ENCODE data around the gene TRAM2. TPM values are rescaled to one million over a fixed set of nuclear protein-coding genes. Genes with fewer than 3 reads are reported as not detected.

TRAM2 gene
- total and polyA plus RNA-seq, 2 donors (not counting 3 experiments of a cell fraction or from before 2014, with no cell fraction given): 85.7 to 98.6 TPM

DNA sequence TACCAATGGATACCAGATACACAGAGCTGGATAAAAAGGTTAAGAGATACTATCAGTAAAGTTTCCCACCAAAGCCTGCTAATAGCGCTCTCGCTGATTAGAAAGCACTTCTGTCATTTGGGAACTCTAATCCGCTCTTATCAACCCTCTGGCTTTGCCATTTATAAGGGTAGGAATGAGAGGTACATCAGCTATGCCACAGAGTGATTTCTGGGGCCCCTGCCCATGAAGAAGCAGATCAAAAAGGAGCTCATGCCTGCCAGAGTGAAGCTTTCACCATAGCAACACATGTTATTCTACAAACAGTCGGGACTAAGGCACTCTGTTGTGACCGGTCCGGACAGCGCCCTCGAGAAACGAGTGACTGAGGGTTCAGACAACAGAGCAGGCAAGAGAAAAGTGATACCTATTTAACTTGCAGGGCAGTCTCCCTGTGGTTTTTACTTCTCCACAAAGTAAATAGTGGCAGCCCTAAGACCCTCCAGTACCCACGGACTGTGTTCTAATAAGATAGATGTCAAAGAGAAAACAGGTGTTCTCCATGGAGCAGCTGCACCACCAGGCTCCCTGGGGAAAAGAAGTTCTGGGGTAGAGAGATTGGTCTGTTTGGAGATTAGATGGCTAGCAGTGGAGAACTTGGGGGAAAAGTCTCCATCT lies 5.6 kb downstream of the TRAM2 start:
- dilution Hi-C loops (cut with MboI; ENCODE audit: extremely low pct_ligation_motif_present, low sequenced_read_pairs) (no loop called here), intact Hi-C loops (cut with micrococcal nuclease) (loop anchor here (10.0 kb wide), 1 partner anchor 286 kb away; the partner anchor contains the start of gene MCM3)
- Histone ChIP-seq H3K9me3 (replicated peaks; ENCODE audit: control insufficient read depth, insufficient read depth, low read length) (no peaks in the 10 kb centered on the region), H3K4me3 (replicated peaks in 1 of 3; ENCODE audit: insufficient read depth in 1 of 3, low read depth in 1 of 3, low read length in 3 of 3) (no peak overlapping the region), H3K9me1 (replicated peaks; ENCODE audit: control insufficient read depth, extremely low read depth, insufficient read depth, low read length) (no peaks in the 10 kb centered on the region), H2AFZ (ENCODE audit: low read depth, low read length) (no peak overlapping the region), H3K27ac (ENCODE audit: insufficient read depth, low read depth, low read length) (peak overlapping the region; percentile 29), H3K4me1 (ENCODE audit: control insufficient read depth, extremely low read depth, insufficient read depth, low read length) (peaks cover 86% of the 10 kb centered on the region), H3K4me2 (ENCODE audit: insufficient read depth, low read length) (peak overlapping the region; percentile 9), H3K9ac (replicated peaks; ENCODE audit: extremely low read depth, insufficient read depth, low read length) (peak overlapping the region; percentile 6), H3K79me2 (ENCODE audit: control insufficient read depth, insufficient read depth, low read length) (peaks cover 97% of the 10 kb centered on the region), H3K36me3 (ENCODE audit: control insufficient read depth in 2 of 2, extremely low read depth in 1 of 2, insufficient read depth in 2 of 2, low read length in 2 of 2) (no peaks in the 10 kb centered on the region), H3K27me3 (ENCODE audit: control insufficient read depth in 2 of 2, insufficient read depth in 2 of 2, low read length in 2 of 2) (no peaks in the 10 kb centered on the region), H4K20me1 (replicated peaks; ENCODE audit: control insufficient read depth, extremely low read depth, insufficient read depth, low read length) (no peaks in the 10 kb centered on the region)
- POLR2A ChIA-PET: interaction anchor here (0.7 to 1.1 kb wide), 2 partner anchors 19 to 25 kb away, joined by 3 to 5 read pairs; no protein-coding TSS in a partner anchor
- TF ChIP-seq GATA2 (IDR thresholded peaks at IDR 0.05; ENCODE audit: insufficient read depth, insufficient read length, low read depth, low read length) (no peak), JUN (IDR thresholded peaks at IDR 0.05; ENCODE audit: borderline replicate concordance, insufficient read depth, insufficient read length, low read depth) (no peak), EZH2 (IDR thresholded peaks at IDR 0.05; ENCODE audit: borderline replicate concordance, low read depth, low read length, severe bottlenecking) (no peak), POLR2AphosphoS5 (IDR thresholded peaks at IDR 0.05; ENCODE audit: insufficient read depth, low read depth, low read length) (no peak), MAX (IDR thresholded peaks at IDR 0.05; ENCODE audit: insufficient read depth, insufficient read length) (no peak), FOS (IDR thresholded peaks at IDR 0.05; ENCODE audit: borderline replicate concordance, insufficient read depth, low read length) (no peak), MYC (IDR thresholded peaks at IDR 0.05; ENCODE audit: low read depth, low read length) (no peak), POLR2A (IDR thresholded peaks at IDR 0.05; ENCODE audit: low read depth, low read length) (no peak)
- TF ChIP-seq, protein P1, sequence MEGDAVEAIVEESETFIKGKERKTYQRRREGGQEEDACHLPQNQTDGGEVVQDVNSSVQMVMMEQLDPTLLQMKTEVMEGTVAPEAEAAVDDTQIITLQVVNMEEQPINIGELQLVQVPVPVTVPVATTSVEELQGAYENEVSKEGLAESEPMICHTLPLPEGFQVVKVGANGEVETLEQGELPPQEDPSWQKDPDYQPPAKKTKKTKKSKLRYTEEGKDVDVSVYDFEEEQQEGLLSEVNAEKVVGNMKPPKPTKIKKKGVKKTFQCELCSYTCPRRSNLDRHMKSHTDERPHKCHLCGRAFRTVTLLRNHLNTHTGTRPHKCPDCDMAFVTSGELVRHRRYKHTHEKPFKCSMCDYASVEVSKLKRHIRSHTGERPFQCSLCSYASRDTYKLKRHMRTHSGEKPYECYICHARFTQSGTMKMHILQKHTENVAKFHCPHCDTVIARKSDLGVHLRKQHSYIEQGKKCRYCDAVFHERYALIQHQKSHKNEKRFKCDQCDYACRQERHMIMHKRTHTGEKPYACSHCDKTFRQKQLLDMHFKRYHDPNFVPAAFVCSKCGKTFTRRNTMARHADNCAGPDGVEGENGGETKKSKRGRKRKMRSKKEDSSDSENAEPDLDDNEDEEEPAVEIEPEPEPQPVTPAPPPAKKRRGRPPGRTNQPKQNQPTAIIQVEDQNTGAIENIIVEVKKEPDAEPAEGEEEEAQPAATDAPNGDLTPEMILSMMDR (IDR thresholded peaks at IDR 0.05; ENCODE audit: extremely low read depth in 1 of 2, insufficient read depth in 1 of 2, low read depth in 1 of 2, low read length in 2 of 2): no peak
- no TSS peak for BruUV-seq (replicated peaks)
- FAIRE-seq (peak; percentile 24), DNase-seq (ENCODE audit: low read depth, low spot score) (peak; percentile 71)
- CTCF ChIA-PET: interaction anchor here (0.8 to 2.4 kb wide), 7 partner anchors 20 to 164 kb away, joined by 3 to 9 read pairs (median 5); no protein-coding TSS in a partner anchor

Measured in endothelial cell of umbilical vein (primary cell).